ENCODE data around the gene SYTL3. TPM values are rescaled to one million over a fixed set of nuclear protein-coding genes. Genes with fewer than 3 reads are reported as not detected.
A peak's percentile ranks its signal among the peaks of the same experiment; 100 is the strongest.

SYTL3 gene
- total and polyA plus RNA-seq, 9 of the 15 experiments (the other 6 are each of a cell fraction or from before 2014, with no cell fraction given), result 0.04 to 0.46 (median 0.17) TPM; not detected in 1

DNA sequence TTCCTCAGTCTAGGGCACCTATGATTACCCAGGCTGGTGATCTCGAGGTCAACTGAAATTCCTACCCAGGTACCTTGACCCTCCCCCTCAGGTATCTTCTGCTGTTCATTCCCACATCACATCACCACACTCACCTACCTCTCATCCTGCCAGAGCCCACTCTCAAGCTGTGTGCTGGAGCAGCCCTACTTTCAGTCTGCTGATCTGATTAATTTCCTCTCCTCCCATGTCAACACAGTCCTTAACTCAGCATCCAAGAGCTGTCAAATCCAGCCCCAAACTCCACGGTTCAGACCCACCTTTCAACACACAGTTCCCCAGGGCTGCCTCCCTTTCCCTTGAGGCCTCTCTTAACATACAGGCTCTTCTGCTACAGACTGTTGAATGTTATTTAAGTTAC is 126.9 kb downstream of the SYTL3 start:
- Histone ChIP-seq H2AFZ (ENCODE audit: low read depth, low read length) (no peak overlapping the region), H3K27ac (ENCODE audit: extremely low read depth, low read depth, low read length) (no peak overlapping the region), H4K20me1 (replicated peaks; ENCODE audit: control insufficient read depth, insufficient read depth, low read length) (peaks cover 3% of the 10 kb centered on the region), H3K4me1 (replicated peaks in 1 of 2; ENCODE audit: control insufficient read depth in 2 of 2, insufficient read depth in 2 of 2, low read length in 2 of 2) (no peaks in the 10 kb centered on the region), H3K4me2 (ENCODE audit: insufficient read depth, low read length) (no peak overlapping the region), H3K27me3 (ENCODE audit: control insufficient read depth in 2 of 2, insufficient read depth in 2 of 2, low read length in 2 of 2) (no peaks in the 10 kb centered on the region), H3K4me3 (no peak overlapping the region), H3K9me3 (replicated peaks; ENCODE audit: control insufficient read depth, insufficient read depth, low read depth, low read length) (no peaks in the 10 kb centered on the region), H3K36me3 (ENCODE audit: control insufficient read depth, insufficient read depth, low read length) (peaks cover 94% of the 10 kb centered on the region), H3K79me2 (ENCODE audit: control insufficient read depth, insufficient read depth, low read length) (no peaks in the 10 kb centered on the region), H3K9ac (ENCODE audit: insufficient read depth in 1 of 2, low read depth in 2 of 2, low read length in 2 of 2) (no peak overlapping the region), H3K9me1 (ENCODE audit: control insufficient read depth, insufficient read depth, low read length) (no peaks in the 10 kb centered on the region)
- ChIA-PET POLR2A (interaction anchor here (0.6 to 0.7 kb wide), 2 partner anchors 13 to 292 kb away, joined by 3 read pairs; no protein-coding TSS in a partner anchor), CTCF (ENCODE audit: low intra/inter-chr PET ratio) (no interaction called here)
- in situ Hi-C loops (cut with MboI) (no loop called here), intact Hi-C loops (cut with micrococcal nuclease) (no loop called here)
- TF ChIP-seq RBM22 (IDR thresholded peaks at IDR 0.05; ENCODE audit: low read depth, low read length, poor library complexity, severe bottlenecking), result no peak
- TF ChIP-seq ZNF444 (CRISPR knock-in tag; IDR thresholded peaks at IDR 0.05), result no peak
- TF ChIP-seq, protein P1, sequence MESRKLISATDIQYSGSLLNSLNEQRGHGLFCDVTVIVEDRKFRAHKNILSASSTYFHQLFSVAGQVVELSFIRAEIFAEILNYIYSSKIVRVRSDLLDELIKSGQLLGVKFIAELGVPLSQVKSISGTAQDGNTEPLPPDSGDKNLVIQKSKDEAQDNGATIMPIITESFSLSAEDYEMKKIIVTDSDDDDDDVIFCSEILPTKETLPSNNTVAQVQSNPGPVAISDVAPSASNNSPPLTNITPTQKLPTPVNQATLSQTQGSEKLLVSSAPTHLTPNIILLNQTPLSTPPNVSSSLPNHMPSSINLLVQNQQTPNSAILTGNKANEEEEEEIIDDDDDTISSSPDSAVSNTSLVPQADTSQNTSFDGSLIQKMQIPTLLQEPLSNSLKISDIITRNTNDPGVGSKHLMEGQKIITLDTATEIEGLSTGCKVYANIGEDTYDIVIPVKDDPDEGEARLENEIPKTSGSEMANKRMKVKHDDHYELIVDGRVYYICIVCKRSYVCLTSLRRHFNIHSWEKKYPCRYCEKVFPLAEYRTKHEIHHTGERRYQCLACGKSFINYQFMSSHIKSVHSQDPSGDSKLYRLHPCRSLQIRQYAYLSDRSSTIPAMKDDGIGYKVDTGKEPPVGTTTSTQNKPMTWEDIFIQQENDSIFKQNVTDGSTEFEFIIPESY (CRISPR knock-in tag; IDR thresholded peaks at IDR 0.05), result no peak
- 0 out of 2 replicates have a peak, but pooled peaks have one; percentile 4 for TF ChIP-seq POLR2A (conservative IDR thresholded peaks at IDR 0.05)
- TF ChIP-seq, protein P2, sequence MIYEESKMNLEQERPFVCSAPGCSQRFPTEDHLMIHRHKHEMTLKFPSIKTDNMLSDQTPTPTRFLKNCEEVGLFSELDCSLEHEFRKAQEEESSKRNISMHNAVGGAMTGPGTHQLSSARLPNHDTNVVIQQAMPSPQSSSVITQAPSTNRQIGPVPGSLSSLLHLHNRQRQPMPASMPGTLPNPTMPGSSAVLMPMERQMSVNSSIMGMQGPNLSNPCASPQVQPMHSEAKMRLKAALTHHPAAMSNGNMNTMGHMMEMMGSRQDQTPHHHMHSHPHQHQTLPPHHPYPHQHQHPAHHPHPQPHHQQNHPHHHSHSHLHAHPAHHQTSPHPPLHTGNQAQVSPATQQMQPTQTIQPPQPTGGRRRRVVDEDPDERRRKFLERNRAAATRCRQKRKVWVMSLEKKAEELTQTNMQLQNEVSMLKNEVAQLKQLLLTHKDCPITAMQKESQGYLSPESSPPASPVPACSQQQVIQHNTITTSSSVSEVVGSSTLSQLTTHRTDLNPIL (CRISPR knock-in tag; IDR thresholded peaks at IDR 0.05), result no peak
- TF ChIP-seq TEAD2 (tag; IDR thresholded peaks at IDR 0.05), result no peak
- no peak for TF ChIP-seq CREB3L1 (IDR thresholded peaks at IDR 0.05; ENCODE audit: borderline replicate concordance, low read depth)
- TF ChIP-seq ZNF764 (CRISPR knock-in tag; IDR thresholded peaks at IDR 0.05; ENCODE audit: low read depth), result no peak
- WGBS (ENCODE audit: insufficient coverage, low coverage, missing lambda C conversion rate), result 62% methylated on average over 2 of the region's 2 CpGs
- BruUV-seq (replicated peaks), result no TSS peak
- FAIRE-seq, result no peak
- no peak for ATAC-seq
- DNase-seq (ENCODE audit: extremely low read depth in 1 of 4, low spot score in 3 of 4), result no peak

All from K562 (cell line).